ENCODE data around the gene FZD10.

FZD10 gene

DNA sequence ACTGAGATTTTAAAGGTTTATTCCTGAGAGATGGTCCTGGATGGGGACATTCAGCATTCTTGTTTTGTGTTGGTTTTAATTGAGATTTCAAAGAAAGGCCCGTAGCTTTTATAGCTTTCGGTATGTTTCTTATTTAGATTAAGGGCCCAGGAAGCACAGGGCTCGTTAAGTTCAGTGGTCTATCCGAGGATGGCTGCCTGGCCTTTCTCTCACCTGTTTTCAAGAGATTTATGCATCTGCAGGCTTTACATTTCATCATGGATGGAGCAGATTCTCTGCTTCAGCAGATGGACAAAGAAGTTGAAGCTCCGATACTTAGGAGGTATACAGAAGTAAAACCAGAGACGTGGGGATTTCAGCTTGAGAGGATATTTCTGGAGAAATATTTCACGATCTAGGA, 16.0 kb downstream of the FZD10 start:
- Histone ChIP-seq H4K91ac (ENCODE audit: low read depth, low read length) (no peak overlapping the region), H2BK120ac (ENCODE audit: insufficient read depth, low read length, poor library complexity) (no peak overlapping the region), H4K12ac (ENCODE audit: low read depth, low read length) (no peak overlapping the region), H3K36me3 (ENCODE audit: control insufficient read depth in 1 of 2, insufficient read depth in 2 of 2, low read length in 2 of 2) (no peaks in the 10 kb centered on the region), H3K9ac (ENCODE audit: low read length) (no peak overlapping the region), H2BK12ac (ENCODE audit: low read length) (no peak overlapping the region), H3K9me3 (ENCODE audit: insufficient read depth, low read depth, low read length) (no peaks in the 10 kb centered on the region), H3K18ac (ENCODE audit: low read length) (no peak overlapping the region), H3K27me3 (ENCODE audit: insufficient read depth, low read length) (no peaks in the 10 kb centered on the region), H3K4me2 (ENCODE audit: low read length) (no peak overlapping the region), H3K79me1 (ENCODE audit: low read length) (no peaks in the 10 kb centered on the region), H3K23ac (ENCODE audit: low read length) (no peak overlapping the region), H2AK5ac (ENCODE audit: low read length) (no peak overlapping the region), H3K79me2 (ENCODE audit: control insufficient read depth, insufficient read depth, low read length, poor library complexity) (no peaks in the 10 kb centered on the region), H3K4ac (ENCODE audit: low read depth, low read length) (no peak overlapping the region), H3K27ac (ENCODE audit: low read depth, low read length) (no peak overlapping the region), H4K8ac (ENCODE audit: low read depth, low read length) (no peak overlapping the region), H3K14ac (ENCODE audit: low read length) (no peak overlapping the region), H2AFZ (ENCODE audit: insufficient read depth, low read length, poor library complexity) (no peak overlapping the region), H3K4me1 (ENCODE audit: control insufficient read depth in 1 of 2, insufficient read depth in 2 of 2, low read length in 2 of 2) (peaks cover 7 to 8% of the 10 kb centered on the region in 2 experiments), H2BK5ac (ENCODE audit: low read depth, low read length, poor library complexity) (no peak overlapping the region), H3K4me3 (ENCODE audit: low read depth, low read length) (no peak overlapping the region)
- DNase-seq: no peak
- no CpG with 5 or more reads among the region's 7 CpGs for WGBS (ENCODE audit: extremely low coverage, insufficient coverage, insufficient read length)

DNA sequence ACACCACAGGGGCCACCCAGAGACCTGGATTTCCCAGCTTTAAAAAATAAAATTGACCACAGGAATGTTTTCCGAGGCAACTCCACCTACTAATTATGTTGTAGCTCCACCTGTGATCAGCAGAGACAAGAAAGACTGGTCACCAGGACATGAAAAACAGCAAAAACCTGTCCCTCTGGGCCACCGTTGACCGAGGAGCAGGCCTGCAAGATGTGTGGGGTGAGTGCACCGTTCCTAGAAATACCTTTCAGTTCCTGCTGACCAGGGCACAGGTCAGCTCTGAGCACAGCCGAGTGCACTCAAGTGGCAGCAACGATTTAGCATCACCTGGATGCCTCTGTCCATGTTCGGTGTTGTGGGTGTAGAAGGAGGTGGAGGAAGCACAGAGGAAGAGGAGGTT, 16.9 kb downstream of the FZD10 start:
- Histone ChIP-seq H3K18ac (ENCODE audit: low read length) (no peak overlapping the region), H3K79me1 (ENCODE audit: low read length) (no peaks in the 10 kb centered on the region), H4K12ac (ENCODE audit: low read depth, low read length) (no peak overlapping the region), H3K9ac (ENCODE audit: low read length) (no peak overlapping the region), H3K4me3 (ENCODE audit: low read depth, low read length) (no peak overlapping the region), H3K27me3 (ENCODE audit: insufficient read depth, low read length) (no peaks in the 10 kb centered on the region), H3K36me3 (ENCODE audit: control insufficient read depth in 1 of 2, insufficient read depth in 2 of 2, low read length in 2 of 2) (no peaks in the 10 kb centered on the region), H4K91ac (ENCODE audit: low read depth, low read length) (no peak overlapping the region), H3K27ac (ENCODE audit: low read depth, low read length) (no peak overlapping the region), H3K23ac (ENCODE audit: low read length) (no peak overlapping the region), H3K4ac (ENCODE audit: low read depth, low read length) (no peak overlapping the region), H3K14ac (ENCODE audit: low read length) (no peak overlapping the region), H3K4me1 (ENCODE audit: control insufficient read depth in 1 of 2, insufficient read depth in 2 of 2, low read length in 2 of 2) (peaks cover 7 to 8% of the 10 kb centered on the region in 2 experiments), H4K8ac (ENCODE audit: low read depth, low read length) (no peak overlapping the region), H2AFZ (ENCODE audit: insufficient read depth, low read length, poor library complexity) (no peak overlapping the region), H3K4me2 (ENCODE audit: low read length) (no peak overlapping the region), H2BK5ac (ENCODE audit: low read depth, low read length, poor library complexity) (no peak overlapping the region), H3K9me3 (ENCODE audit: insufficient read depth, low read depth, low read length) (no peaks in the 10 kb centered on the region), H2BK12ac (ENCODE audit: low read length) (no peak overlapping the region), H2BK120ac (ENCODE audit: insufficient read depth, low read length, poor library complexity) (no peak overlapping the region), H3K79me2 (ENCODE audit: control insufficient read depth, insufficient read depth, low read length, poor library complexity) (no peaks in the 10 kb centered on the region), H2AK5ac (ENCODE audit: low read length) (no peak overlapping the region)
- WGBS (ENCODE audit: extremely low coverage, insufficient coverage, insufficient read length): no CpG with 5 or more reads among the region's 7 CpGs
- DNase-seq: peak; percentile 45 to 63

DNA sequence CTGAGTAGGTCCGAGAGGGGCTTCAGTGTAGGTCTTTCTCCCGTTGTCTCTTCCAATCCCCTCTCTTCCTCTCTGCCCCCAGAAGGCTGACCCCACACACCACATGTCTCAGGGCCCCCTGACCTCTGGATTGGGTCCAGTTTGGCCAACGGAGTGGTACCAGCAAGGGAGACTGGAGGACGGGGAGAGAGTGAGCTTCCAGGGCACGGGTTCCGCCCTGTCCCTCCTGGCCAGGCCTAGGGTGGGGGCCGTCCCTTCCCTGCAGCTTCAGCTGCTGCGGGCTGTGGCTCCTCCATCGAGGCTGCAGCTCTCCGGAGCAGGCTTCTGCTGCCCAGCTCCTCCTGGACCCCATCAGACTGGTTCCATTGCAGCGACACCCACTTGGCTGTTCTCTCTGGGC, 17.4 kb downstream of the FZD10 start:
- no peak overlapping the region for H4K91ac ChIP-seq (ENCODE audit: low read depth, low read length)
- no peak overlapping the region for H3K27ac ChIP-seq (ENCODE audit: low read depth, low read length)
- no peak overlapping the region for H4K12ac ChIP-seq (ENCODE audit: low read depth, low read length)
- H3K9ac ChIP-seq (ENCODE audit: low read length): no peak overlapping the region
- H3K4me3 ChIP-seq (ENCODE audit: low read depth, low read length): no peak overlapping the region
- no peaks in the 10 kb centered on the region for H3K9me3 ChIP-seq (ENCODE audit: insufficient read depth, low read depth, low read length)
- H3K36me3 ChIP-seq (ENCODE audit: control insufficient read depth in 1 of 2, insufficient read depth in 2 of 2, low read length in 2 of 2): no peaks in the 10 kb centered on the region
- H3K4me1 ChIP-seq (ENCODE audit: control insufficient read depth in 1 of 2, insufficient read depth in 2 of 2, low read length in 2 of 2): peaks cover 7 to 8% of the 10 kb centered on the region in 2 experiments
- no peaks in the 10 kb centered on the region for H3K27me3 ChIP-seq (ENCODE audit: insufficient read depth, low read length)
- no peak overlapping the region for H2AK5ac ChIP-seq (ENCODE audit: low read length)
- no CpG with 5 or more reads among the region's 11 CpGs for WGBS (ENCODE audit: extremely low coverage, insufficient coverage, insufficient read length)
- no peak overlapping the region for H3K18ac ChIP-seq (ENCODE audit: low read length)
- no peak overlapping the region for H3K23ac ChIP-seq (ENCODE audit: low read length)
- H3K79me2 ChIP-seq (ENCODE audit: control insufficient read depth, insufficient read depth, low read length, poor library complexity): no peaks in the 10 kb centered on the region
- no peaks in the 10 kb centered on the region for H3K79me1 ChIP-seq (ENCODE audit: low read length)
- no peak overlapping the region for H2BK12ac ChIP-seq (ENCODE audit: low read length)
- H2AFZ ChIP-seq (ENCODE audit: insufficient read depth, low read length, poor library complexity): no peak overlapping the region
- H3K4me2 ChIP-seq (ENCODE audit: low read length): no peak overlapping the region
- H4K8ac ChIP-seq (ENCODE audit: low read depth, low read length): no peak overlapping the region
- H3K14ac ChIP-seq (ENCODE audit: low read length): no peak overlapping the region
- no peak overlapping the region for H2BK5ac ChIP-seq (ENCODE audit: low read depth, low read length, poor library complexity)
- DNase-seq: no peak
- peak overlapping the region; percentile 15 for H2BK120ac ChIP-seq (ENCODE audit: insufficient read depth, low read length, poor library complexity)
- no peak overlapping the region for H3K4ac ChIP-seq (ENCODE audit: low read depth, low read length)

DNA sequence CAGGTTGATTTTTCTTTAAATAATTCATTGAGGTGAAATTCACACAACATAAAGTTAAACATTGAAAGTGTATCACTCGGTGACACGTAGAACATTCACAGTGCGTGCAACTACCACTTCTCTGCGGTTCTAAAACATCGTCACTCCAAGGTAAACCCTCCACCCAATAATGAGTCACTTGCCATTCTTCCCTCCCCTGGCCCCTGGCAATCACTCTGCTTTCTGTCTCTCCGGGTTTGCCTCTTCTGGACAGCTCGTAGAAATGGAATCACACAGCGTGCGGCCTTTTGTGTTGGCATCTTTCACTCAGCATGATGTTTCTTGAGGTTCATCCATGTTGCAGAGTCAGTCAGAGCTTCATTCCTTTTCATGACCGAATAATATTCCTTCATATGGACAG, 18.9 kb downstream of the FZD10 start:
- no peaks in the 10 kb centered on the region for H3K79me1 ChIP-seq (ENCODE audit: low read length)
- no CpG with 5 or more reads among the region's 10 CpGs for WGBS (ENCODE audit: extremely low coverage, insufficient coverage, insufficient read length)
- H3K23ac ChIP-seq (ENCODE audit: low read length): no peak overlapping the region
- no peak overlapping the region for H2BK5ac ChIP-seq (ENCODE audit: low read depth, low read length, poor library complexity)
- no peak overlapping the region for H3K9ac ChIP-seq (ENCODE audit: low read length)
- H3K79me2 ChIP-seq (ENCODE audit: control insufficient read depth, insufficient read depth, low read length, poor library complexity): no peaks in the 10 kb centered on the region
- H3K9me3 ChIP-seq (ENCODE audit: insufficient read depth, low read depth, low read length): no peaks in the 10 kb centered on the region
- no peak overlapping the region for H2AFZ ChIP-seq (ENCODE audit: insufficient read depth, low read length, poor library complexity)
- H2AK5ac ChIP-seq (ENCODE audit: low read length): no peak overlapping the region
- H3K4me2 ChIP-seq (ENCODE audit: low read length): no peak overlapping the region
- no peaks in the 10 kb centered on the region for H3K27me3 ChIP-seq (ENCODE audit: insufficient read depth, low read length)
- no peak overlapping the region for H4K12ac ChIP-seq (ENCODE audit: low read depth, low read length)
- no peaks in the 10 kb centered on the region for H3K36me3 ChIP-seq (ENCODE audit: control insufficient read depth in 1 of 2, insufficient read depth in 2 of 2, low read length in 2 of 2)
- no peak overlapping the region for H2BK12ac ChIP-seq (ENCODE audit: low read length)
- H3K18ac ChIP-seq (ENCODE audit: low read length): no peak overlapping the region
- no peak overlapping the region for H4K8ac ChIP-seq (ENCODE audit: low read depth, low read length)
- no peak overlapping the region for H3K27ac ChIP-seq (ENCODE audit: low read depth, low read length)
- H3K4me1 ChIP-seq (ENCODE audit: control insufficient read depth in 1 of 2, insufficient read depth in 2 of 2, low read length in 2 of 2): peaks cover 7 to 8% of the 10 kb centered on the region in 2 experiments
- no peak overlapping the region for H3K4me3 ChIP-seq (ENCODE audit: low read depth, low read length)
- no peak overlapping the region for H2BK120ac ChIP-seq (ENCODE audit: insufficient read depth, low read length, poor library complexity)
- H3K4ac ChIP-seq (ENCODE audit: low read depth, low read length): no peak overlapping the region
- no peak for DNase-seq
- H4K91ac ChIP-seq (ENCODE audit: low read depth, low read length): no peak overlapping the region
- H3K14ac ChIP-seq (ENCODE audit: low read length): no peak overlapping the region

Data from trophoblast cell (in vitro differentiated cells and primary cell).